Measurements from ENCODE around the gene SNED1.

DNA sequence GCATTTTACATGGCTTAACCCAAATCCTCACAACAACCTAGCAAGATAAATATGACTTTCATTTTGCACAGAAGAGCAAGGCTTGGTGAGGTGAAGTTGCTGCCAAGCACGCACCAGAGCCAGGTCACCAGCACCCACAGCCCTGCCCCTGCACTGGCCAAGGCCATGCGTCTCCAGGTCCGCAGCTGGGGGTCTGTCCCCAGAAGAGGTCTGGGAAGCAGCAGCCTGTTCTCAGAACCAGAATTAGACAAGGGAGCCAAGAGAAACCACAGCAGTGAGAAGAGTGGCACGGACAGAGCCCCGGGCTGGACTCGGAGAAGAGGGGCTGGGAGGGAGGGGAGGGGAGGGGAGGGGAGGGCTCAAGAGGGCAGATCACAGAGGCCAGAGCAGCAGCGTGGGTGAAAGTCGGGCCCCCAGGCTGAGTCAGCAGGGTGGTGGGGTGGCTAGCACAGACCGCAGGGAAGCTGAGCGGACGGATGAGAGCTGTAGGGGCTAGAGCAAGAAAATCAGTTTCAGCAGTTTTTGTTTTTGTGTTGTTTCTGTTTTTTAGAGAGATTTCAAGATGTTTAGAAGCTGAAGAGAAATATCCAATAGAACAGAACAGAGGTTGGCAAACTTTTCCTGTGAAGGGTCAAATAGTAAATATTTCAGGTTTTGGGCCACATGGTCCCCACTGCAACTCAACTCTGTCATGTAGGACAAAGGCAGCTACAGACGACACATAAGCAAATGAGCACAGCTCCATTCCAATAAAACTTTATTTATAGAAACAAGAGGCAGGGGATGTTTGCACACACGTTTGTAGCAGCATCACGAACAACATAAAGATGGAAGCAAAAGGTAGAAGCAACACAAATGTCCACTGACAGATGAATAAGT is 111.0 kb downstream of the SNED1 start:
- TF ChIP-seq, protein P1, sequence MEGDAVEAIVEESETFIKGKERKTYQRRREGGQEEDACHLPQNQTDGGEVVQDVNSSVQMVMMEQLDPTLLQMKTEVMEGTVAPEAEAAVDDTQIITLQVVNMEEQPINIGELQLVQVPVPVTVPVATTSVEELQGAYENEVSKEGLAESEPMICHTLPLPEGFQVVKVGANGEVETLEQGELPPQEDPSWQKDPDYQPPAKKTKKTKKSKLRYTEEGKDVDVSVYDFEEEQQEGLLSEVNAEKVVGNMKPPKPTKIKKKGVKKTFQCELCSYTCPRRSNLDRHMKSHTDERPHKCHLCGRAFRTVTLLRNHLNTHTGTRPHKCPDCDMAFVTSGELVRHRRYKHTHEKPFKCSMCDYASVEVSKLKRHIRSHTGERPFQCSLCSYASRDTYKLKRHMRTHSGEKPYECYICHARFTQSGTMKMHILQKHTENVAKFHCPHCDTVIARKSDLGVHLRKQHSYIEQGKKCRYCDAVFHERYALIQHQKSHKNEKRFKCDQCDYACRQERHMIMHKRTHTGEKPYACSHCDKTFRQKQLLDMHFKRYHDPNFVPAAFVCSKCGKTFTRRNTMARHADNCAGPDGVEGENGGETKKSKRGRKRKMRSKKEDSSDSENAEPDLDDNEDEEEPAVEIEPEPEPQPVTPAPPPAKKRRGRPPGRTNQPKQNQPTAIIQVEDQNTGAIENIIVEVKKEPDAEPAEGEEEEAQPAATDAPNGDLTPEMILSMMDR (IDR thresholded peaks at IDR 0.05; ENCODE audit: low read depth, low read length, poor library complexity, severe bottlenecking), result no peak
- no peak for TF ChIP-seq EZH2phosphoT487 (IDR thresholded peaks at IDR 0.05; ENCODE audit: borderline replicate concordance, low read length)

Data from DOHH2 (cell line).